HG02840 (cell line): ENCODE measurements around the gene SPRR1A.

ENCODE experiments used
- ATAC-seq: cut with Tn5 transposase; IDR thresholded peaks from one replicate; pipeline ENCODE4 v1.9.1; 2021; ENCODE audit warnings: mild to moderate bottlenecking, moderate library complexity, moderate number of reproducible peaks; ENCODE audit not compliant: unreplicated experiment, low FRiP score

The SPRR1A gene

DNA sequence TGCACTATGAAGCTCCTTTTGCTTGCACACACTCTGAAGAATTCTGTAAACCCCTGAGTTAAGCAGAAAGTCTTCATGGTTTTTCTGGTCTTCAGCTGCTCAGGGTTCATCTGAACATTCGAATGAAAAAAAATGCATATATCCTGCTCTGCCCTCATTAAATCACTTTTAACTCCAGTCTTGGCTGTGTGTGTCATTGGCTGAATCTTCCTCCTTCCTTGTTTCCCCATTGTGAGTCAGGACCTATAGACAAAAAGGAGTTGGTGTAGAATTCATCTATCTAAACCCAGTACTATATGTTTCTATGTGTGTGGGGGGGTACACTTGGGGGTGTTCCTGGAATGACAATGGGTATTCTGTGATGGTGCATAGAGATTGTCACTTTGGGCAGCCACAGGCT is 40.5 kb downstream of the SPRR1A start:
- ATAC-seq: no peak

DNA sequence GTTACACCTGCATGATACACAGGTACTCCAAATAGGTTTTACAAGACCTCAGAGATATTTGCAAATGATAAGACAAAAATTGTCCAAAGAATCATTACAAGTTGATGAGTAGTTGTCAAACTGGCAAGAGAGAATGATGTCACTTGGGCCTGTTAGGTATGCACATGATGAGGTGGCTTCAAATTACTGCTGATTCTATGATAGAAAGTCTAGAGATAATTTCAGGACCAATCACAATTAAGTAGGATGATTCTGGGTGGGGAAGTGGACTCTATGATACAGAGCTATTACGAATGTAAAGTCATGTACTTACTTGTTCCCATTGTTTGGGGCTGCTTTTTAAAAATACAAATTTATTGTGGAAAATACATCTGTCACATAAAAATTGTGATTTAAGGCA is 41.9 kb downstream of the SPRR1A start:
- no peak for ATAC-seq

DNA sequence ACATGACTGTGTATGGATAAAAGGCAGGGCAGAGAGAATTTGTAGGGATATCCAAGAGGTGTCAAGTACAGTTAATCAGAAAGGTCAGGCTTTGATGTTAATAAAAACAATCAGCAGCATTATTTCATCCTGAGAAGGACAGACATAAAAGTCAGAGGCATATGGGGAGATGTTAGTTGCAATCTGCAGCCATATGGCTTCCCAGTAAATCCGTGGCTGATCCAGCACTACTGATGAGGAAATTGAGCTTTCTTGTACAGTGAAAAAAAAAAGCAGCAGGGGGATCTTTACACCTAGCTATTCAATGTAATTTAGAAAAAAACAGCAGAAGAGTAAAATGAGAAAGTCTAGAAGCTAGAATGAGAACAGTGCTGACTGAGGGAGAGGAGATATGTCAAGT is 44.9 kb downstream of the SPRR1A start:
- no peak for ATAC-seq

DNA sequence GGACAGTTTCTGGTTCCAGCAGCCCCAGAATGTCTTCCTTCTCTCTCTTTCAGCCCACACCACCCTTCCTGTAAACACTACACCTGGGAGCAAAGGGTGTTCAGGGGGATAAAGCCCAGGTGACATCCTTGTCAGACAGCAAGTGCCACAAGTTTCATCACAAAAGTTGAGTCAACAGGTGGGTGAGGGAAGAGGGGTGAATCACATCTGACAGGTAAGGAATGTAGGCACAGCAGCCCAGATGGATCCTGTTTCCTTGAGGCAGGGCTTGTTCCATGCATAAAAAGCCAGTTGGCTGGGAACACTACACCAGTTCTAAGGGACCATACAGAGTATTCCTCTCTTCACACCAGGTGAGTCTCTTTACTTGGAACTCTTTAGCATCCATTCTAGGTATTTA is 47.0 kb downstream of the SPRR1A start, which contains the start of gene SPRR1B:
Gene SPRR1B, plus strand, starts transcription at position 309 of the 400 bp plus-strand sequence. CDS start 1,143 bp downstream, outside the sequence.
- no peak for ATAC-seq

DNA sequence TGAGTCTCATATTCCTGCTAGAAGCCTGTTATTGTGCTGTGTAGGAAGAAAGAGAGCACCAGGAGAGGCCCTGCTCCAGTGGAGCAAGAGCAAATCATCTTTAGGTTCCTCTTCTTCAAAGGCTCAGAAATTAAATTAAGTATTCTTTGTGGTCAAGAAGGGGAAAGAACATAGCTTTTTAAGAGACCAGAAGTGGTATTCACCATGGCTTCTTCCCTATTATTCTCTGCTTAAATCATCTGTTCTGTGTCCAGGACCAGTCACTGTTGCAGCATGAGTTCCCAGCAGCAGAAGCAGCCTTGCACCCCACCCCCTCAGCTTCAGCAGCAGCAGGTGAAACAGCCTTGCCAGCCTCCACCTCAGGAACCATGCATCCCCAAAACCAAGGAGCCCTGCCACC is 48.2 kb downstream of the SPRR1A start:
- no peak for ATAC-seq

DNA sequence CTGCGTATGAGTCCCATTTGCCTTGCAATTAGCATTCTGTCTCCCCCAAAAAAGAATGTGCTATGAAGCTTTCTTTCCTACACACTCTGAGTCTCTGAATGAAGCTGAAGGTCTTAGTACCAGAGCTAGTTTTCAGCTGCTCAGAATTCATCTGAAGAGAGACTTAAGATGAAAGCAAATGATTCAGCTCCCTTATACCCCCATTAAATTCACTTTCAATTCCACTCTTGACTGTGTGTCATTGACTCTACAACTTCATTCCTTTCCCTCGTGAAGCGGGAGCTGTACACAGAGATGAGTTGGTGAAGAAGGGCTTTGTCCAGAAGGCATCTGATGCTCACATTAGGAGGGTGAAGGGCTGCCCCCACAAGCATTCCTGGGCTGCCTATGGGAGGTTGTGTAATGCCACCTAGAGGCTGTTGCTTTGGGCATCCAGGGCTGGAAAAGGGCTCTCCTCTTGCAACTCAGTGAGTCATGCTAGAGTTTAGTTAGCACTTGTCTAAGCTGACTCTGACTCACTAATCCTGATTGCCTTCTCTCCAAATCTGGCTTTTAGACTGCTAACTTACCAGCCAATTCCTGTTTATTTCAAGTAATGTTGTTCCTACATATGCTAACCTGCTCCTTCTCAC is 48.9 kb downstream of the SPRR1A start:
- no peak for ATAC-seq

DNA sequence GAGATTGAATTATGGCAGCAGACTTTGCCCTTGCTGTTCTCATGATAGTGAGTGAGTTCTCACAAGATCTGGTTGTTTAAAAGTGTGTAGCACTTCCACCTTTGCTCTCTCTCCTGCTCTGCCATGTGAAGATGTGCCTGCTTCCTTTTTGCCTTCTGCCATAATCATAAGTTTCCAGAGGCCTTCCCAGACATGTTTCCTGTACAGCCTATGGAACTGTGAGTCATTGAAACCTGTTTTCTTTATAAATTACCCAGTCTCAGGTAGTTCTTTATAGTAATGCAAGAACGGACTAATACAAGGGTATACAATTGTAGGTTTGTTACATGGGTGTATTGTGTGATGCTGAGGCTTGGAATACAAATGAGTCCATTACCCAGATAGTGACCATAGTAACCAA is 51.3 kb downstream of the SPRR1A start:
- ATAC-seq: no peak
